ENCODE measurements around the gene SP6. TPM values are rescaled to one million over a fixed set of nuclear protein-coding genes. Genes with fewer than 3 reads are reported as not detected.

Gene SP6
- total RNA-seq, 1 experiment from 2014 or later = 3.1 TPM

GRCh38 chr17:47855737-47856136 is 4.8 kb upstream of the SP6 start:
- no peak for ATAC-seq
- no TSS peak for BruUV-seq (replicated peaks)
- Histone ChIP-seq H3K79me2 (ENCODE audit: low read length) (no peaks in the 10 kb centered on the region), H3K27ac (ENCODE audit: low read length) (no peak overlapping the region), H3K27me3 (ENCODE audit: low read length) (peaks cover 13% of the 10 kb centered on the region), H3K9me2 (replicated peaks; ENCODE audit: low read length) (no peaks in the 10 kb centered on the region), H2AFZ (ENCODE audit: low read length) (no peak overlapping the region), H3K4me1 (ENCODE audit: insufficient read depth, low read length) (no peaks in the 10 kb centered on the region; the same call in 1 of the 2 replicates), H3K9me3 (ENCODE audit: low read length) (no peaks in the 10 kb centered on the region), H4K20me1 (ENCODE audit: low read length) (no peaks in the 10 kb centered on the region), H3K9ac (ENCODE audit: low read length) (no peak overlapping the region), H3F3A (ENCODE audit: low read length, unreplicated experiment) (no peaks in the 10 kb centered on the region), H3K36me3 (ENCODE audit: low read depth, low read length) (no peaks in the 10 kb centered on the region), H3K4me2 (ENCODE audit: low read length) (no peak overlapping the region), H3K4me3 (ENCODE audit: low read length) (no peak overlapping the region)
- POLR2A ChIA-PET (ENCODE audit: unreplicated experiment) = no interaction called here
- DNase-seq = no peak
- TF ChIP-seq EZH2 (IDR thresholded peaks at IDR 0.05; ENCODE audit: low read length, unreplicated experiment) = no peak
- TF ChIP-seq EZH2phosphoT487 (IDR thresholded peaks at IDR 0.05; ENCODE audit: borderline replicate concordance, low read length) = no peak
- TF ChIP-seq CTCF (conservative IDR thresholded peaks at IDR 0.05; ENCODE audit: low read depth, low read length) = no peak
- CTCF ChIA-PET = no interaction called here
- intact Hi-C loops (cut with micrococcal nuclease) = no loop called here

- no peaks in the 10 kb centered on the region for H4K20me1 ChIP-seq (ENCODE audit: low read length)
- H3K9ac ChIP-seq (ENCODE audit: low read length) = no peak overlapping the region
- H3K79me2 ChIP-seq (ENCODE audit: low read length) = peaks cover 19% of the 10 kb centered on the region
- CTCF ChIA-PET = no interaction called here
- H3K4me2 ChIP-seq (ENCODE audit: low read length) = no peak overlapping the region
- no peak overlapping the region for H3K4me3 ChIP-seq (ENCODE audit: low read length)
- intact Hi-C loops (cut with micrococcal nuclease) = no loop called here
- POLR2A ChIA-PET (ENCODE audit: unreplicated experiment) = no interaction called here
- H3K9me3 ChIP-seq (ENCODE audit: low read length) = no peaks in the 10 kb centered on the region
- no peaks in the 10 kb centered on the region for H3K36me3 ChIP-seq (ENCODE audit: low read depth, low read length)
- peaks cover 13% of the 10 kb centered on the region for H3K27me3 ChIP-seq (ENCODE audit: low read length)
- no peak for TF ChIP-seq CTCF (conservative IDR thresholded peaks at IDR 0.05; ENCODE audit: low read depth, low read length)
- no peak for TF ChIP-seq EZH2phosphoT487 (IDR thresholded peaks at IDR 0.05; ENCODE audit: borderline replicate concordance, low read length)
- TF ChIP-seq EZH2 (IDR thresholded peaks at IDR 0.05; ENCODE audit: low read length, unreplicated experiment) = no peak
- no peak overlapping the region for H3K27ac ChIP-seq (ENCODE audit: low read length)
- no peak for DNase-seq
- BruUV-seq (replicated peaks) = no TSS peak
- no peaks in the 10 kb centered on the region for H3F3A ChIP-seq (ENCODE audit: low read length, unreplicated experiment)
- H3K9me2 ChIP-seq (replicated peaks; ENCODE audit: low read length) = no peaks in the 10 kb centered on the region
- H2AFZ ChIP-seq (ENCODE audit: low read length) = no peak overlapping the region
- ATAC-seq = no peak
- peaks cover 16% of the 10 kb centered on the region for H3K4me1 ChIP-seq (ENCODE audit: insufficient read depth, low read length)
Observed at GRCh38 chr17:47853616-47854015, 2.7 kb upstream of the SP6 start.

GRCh38 chr17:47852113-47852949 is 1.4 kb upstream of the SP6 start:
- CTCF ChIA-PET = no interaction called here
- H3K9me3 ChIP-seq (ENCODE audit: low read length) = no peaks in the 10 kb centered on the region
- TF ChIP-seq EZH2 (IDR thresholded peaks at IDR 0.05; ENCODE audit: low read length, unreplicated experiment) = no peak
- TF ChIP-seq EZH2phosphoT487 (IDR thresholded peaks at IDR 0.05; ENCODE audit: borderline replicate concordance, low read length) = no peak
- no peak for TF ChIP-seq CTCF (conservative IDR thresholded peaks at IDR 0.05; ENCODE audit: low read depth, low read length)
- intact Hi-C loops (cut with micrococcal nuclease) = no loop called here
- no peaks in the 10 kb centered on the region for H3F3A ChIP-seq (ENCODE audit: low read length, unreplicated experiment)
- POLR2A ChIA-PET (ENCODE audit: unreplicated experiment) = no interaction called here
- peaks cover 16% of the 10 kb centered on the region for H3K4me1 ChIP-seq (ENCODE audit: insufficient read depth, low read length)
- H3K27ac ChIP-seq (ENCODE audit: low read length) = no peak overlapping the region
- ATAC-seq = no peak
- peaks cover 22% of the 10 kb centered on the region for H3K79me2 ChIP-seq (ENCODE audit: low read length)
- no peak for DNase-seq
- H3K9ac ChIP-seq (ENCODE audit: low read length) = no peak overlapping the region
- no peaks in the 10 kb centered on the region for H3K36me3 ChIP-seq (ENCODE audit: low read depth, low read length)
- H3K4me2 ChIP-seq (ENCODE audit: low read length) = no peak overlapping the region
- H3K9me2 ChIP-seq (replicated peaks; ENCODE audit: low read length) = no peaks in the 10 kb centered on the region
- BruUV-seq (replicated peaks) = no TSS peak
- no peak overlapping the region for H3K4me3 ChIP-seq (ENCODE audit: low read length)
- peaks cover 13% of the 10 kb centered on the region for H3K27me3 ChIP-seq (ENCODE audit: low read length)
- H2AFZ ChIP-seq (ENCODE audit: low read length) = no peak overlapping the region
- H4K20me1 ChIP-seq (ENCODE audit: low read length) = no peaks in the 10 kb centered on the region

All from PC-3 (cell line).